NCI-H2029 (cell line): ENCODE measurements around the gene FEN1.

Experiments
- DNase-seq: peaks from one replicate; lab custom pipeline; 2025; lab: John Stamatoyannopoulos, UW

The FEN1 gene

GRCh38 chr11:61817471-61818202 is 24.9 kb downstream of the FEN1 start:
- no peak for DNase-seq

GRCh38 chr11:61820174-61820573 is 27.5 kb downstream of the FEN1 start:
- no peak for DNase-seq

GRCh38 chr11:61826930-61827570 is 34.3 kb downstream of the FEN1 start:
- DNase-seq, result no peak

- DNase-seq, result peak; percentile 77
Observed at GRCh38 chr11:61827571-61828378, 35.1 kb downstream of the FEN1 start, which contains the start of gene FADS2. FADS2 (plus strand) TSS chr11:61828300; CDS start chr11:61828391, 91 bp downstream.

- no peak for DNase-seq
Observed at GRCh38 chr11:61828379-61828628, 35.6 kb downstream of the FEN1 start.

- DNase-seq, result peak; percentile 15
Observed at GRCh38 chr11:61828629-61829407, 36.1 kb downstream of the FEN1 start.

GRCh38 chr11:61829806-61830205 is 37.1 kb downstream of the FEN1 start:
- no peak for DNase-seq

GRCh38 chr11:61830237-61831105 is 37.8 kb downstream of the FEN1 start:
- DNase-seq, result no peak

- DNase-seq, result no peak
Observed at GRCh38 chr11:61832207-61832606, 39.5 kb downstream of the FEN1 start.

GRCh38 chr11:61832754-61833153 is 40.0 kb downstream of the FEN1 start:
- no peak for DNase-seq

- no peak for DNase-seq
Observed at GRCh38 chr11:61833471-61833870, 40.8 kb downstream of the FEN1 start.

GRCh38 chr11:61833926-61834277 is 41.2 kb downstream of the FEN1 start:
- no peak for DNase-seq

- peak; percentile 75 for DNase-seq
Observed at GRCh38 chr11:61834278-61835048, 41.8 kb downstream of the FEN1 start.

- DNase-seq, result no peak
Observed at GRCh38 chr11:61836193-61836592, 43.5 kb downstream of the FEN1 start.

GRCh38 chr11:61837411-61838005 is 44.8 kb downstream of the FEN1 start:
- no peak for DNase-seq

- no peak for DNase-seq
Observed at GRCh38 chr11:61838501-61838900, 45.8 kb downstream of the FEN1 start.

GRCh38 chr11:61838921-61839320 is 46.2 kb downstream of the FEN1 start:
- no peak for DNase-seq

GRCh38 chr11:61839742-61840141 is 47.0 kb downstream of the FEN1 start:
- DNase-seq, result no peak

- no peak for DNase-seq
Observed at GRCh38 chr11:61840371-61840770, 47.7 kb downstream of the FEN1 start.
